HepG2 (cell line): Measurements from ENCODE around the gene FLACC1.

Experiments
- BCL3 ChIP-seq: sonication (generic); formaldehyde crosslinking; IDR thresholded peaks from 2 replicates; pipeline ENCODE4 v1.5.1; 2020; ENCODE audit warnings: mild to moderate bottlenecking, missing genetic modification reagents, moderate library complexity
- EP300 ChIP-seq, 3 experiments: sonication (generic) in 1 of 3; formaldehyde crosslinking in 1 of 3; IDR thresholded peaks; 2 replicates each; pipeline versions ENCODE4 v1.5.1 to v1.6.1; 2011 to 2020; ENCODE audit warnings: low read depth in 2 of 3, low read length in 2 of 3, borderline replicate concordance in 1 of 3, improper control_type of control experiment in 1 of 3, mild to moderate bottlenecking in 1 of 3, missing genetic modification reagents in 1 of 3, moderate library complexity in 1 of 3
- HDAC2 ChIP-seq: sonication (generic); formaldehyde crosslinking; IDR thresholded peaks from 2 replicates; pipeline ENCODE4 v1.4.0; 2020; ENCODE audit warnings: missing genetic modification reagents
- JUND ChIP-seq: sonication (generic); formaldehyde crosslinking; IDR thresholded peaks from 2 replicates; pipeline ENCODE4 v1.8.0; 2022; ENCODE audit warnings: mild to moderate bottlenecking, missing genetic modification reagents
- KDM3A ChIP-seq: IDR thresholded peaks from 2 replicates; pipeline ENCODE4 v1.6.1; 2018; ENCODE audit warnings: low read depth, missing compliant biosample characterization
- REST ChIP-seq, 2 experiments: IDR thresholded peaks; 2 replicates each; pipeline ENCODE4 v1.6.1; 2011 to 2012; ENCODE audit warnings: low read length in 2 of 2, borderline replicate concordance in 1 of 2, low read depth in 1 of 2, mild to moderate bottlenecking in 1 of 2, moderate library complexity in 1 of 2
- U2AF2 ChIP-seq: fragments of 200-400 bp; formaldehyde crosslinking; IDR thresholded peaks from 2 replicates; pipeline ENCODE4 v1.6.1; 2017; ENCODE audit warnings: low read depth, mild to moderate bottlenecking, low read length
- ZBTB34 ChIP-seq: sonication (generic); formaldehyde crosslinking; IDR thresholded peaks from 2 replicates; pipeline ENCODE4 v1.8.0; 2022; ENCODE audit warnings: mild to moderate bottlenecking, missing genetic modification reagents
- ZNF136 ChIP-seq: sonication (generic); formaldehyde crosslinking; IDR thresholded peaks from 2 replicates; pipeline ENCODE4 v1.8.1; 2022; ENCODE audit warnings: low read depth, mild to moderate bottlenecking, moderate library complexity, missing genetic modification reagents
- ZNF24 ChIP-seq: fragments of 450-650 bp; IDR thresholded peaks from 2 replicates; pipeline ENCODE4 v1.6.1; 2017; ENCODE audit warnings: antibody characterized with exemption, mild to moderate bottlenecking
- TF ChIP-seq, protein P1 (sequence below): sonication (generic); formaldehyde crosslinking; IDR thresholded peaks from 2 replicates; pipeline ENCODE4 v1.5.0; 2020; ENCODE audit warnings: mild to moderate bottlenecking, missing genetic modification reagents, moderate library complexity
- TF ChIP-seq, protein P2 (sequence below): sonication (generic); formaldehyde crosslinking; IDR thresholded peaks from 2 replicates; pipeline ENCODE4 v1.4.0; 2020; ENCODE audit warnings: low read depth, missing genetic modification reagents

DNA sequence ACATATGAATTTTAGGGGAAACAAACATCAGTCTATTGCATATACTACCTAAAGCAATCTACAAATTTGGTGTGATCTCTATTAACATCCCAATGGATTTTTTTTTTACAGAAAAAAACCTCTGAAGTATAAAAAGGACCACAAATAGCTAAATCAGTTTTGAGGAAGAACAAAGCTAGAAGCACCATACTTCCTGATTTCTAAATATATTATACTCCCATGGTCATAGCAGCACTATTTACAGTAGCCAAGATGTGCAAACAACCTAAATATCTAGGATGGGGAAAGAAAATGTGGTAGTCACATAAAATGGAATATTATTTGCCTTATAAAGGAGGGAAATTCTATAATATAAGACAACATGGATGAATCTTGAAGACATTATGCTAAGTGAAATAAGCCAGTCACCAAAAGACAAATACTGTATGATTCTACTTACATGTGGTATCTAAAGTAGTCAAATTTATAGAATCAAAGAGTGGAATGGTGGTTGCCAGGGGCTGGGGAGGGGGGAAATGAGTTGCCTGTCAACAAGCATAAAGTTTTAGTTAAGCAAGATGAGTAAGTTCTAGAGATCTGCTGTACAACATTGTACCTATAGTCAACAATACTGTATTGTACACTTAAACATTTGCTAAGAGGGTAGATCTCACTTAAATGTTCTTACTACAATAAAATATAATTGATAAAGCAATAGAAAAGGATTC is 114.4 kb downstream of the FLACC1 start:
- no peak for TF ChIP-seq ZBTB34 (CRISPR knock-in tag)
- no peak for TF ChIP-seq JUND
- no peak for TF ChIP-seq U2AF2
- no peak for TF ChIP-seq EP300 (IDR thresholded peaks at IDR 0.05; ENCODE audit: low read depth in 2 of 2, low read length in 2 of 2)
- TF ChIP-seq EP300 (CRISPR knock-in tag; IDR thresholded peaks at IDR 0.05; ENCODE audit: borderline replicate concordance), result no peak
- TF ChIP-seq ZNF136 (CRISPR knock-in tag), result no peak
- TF ChIP-seq, protein P1, sequence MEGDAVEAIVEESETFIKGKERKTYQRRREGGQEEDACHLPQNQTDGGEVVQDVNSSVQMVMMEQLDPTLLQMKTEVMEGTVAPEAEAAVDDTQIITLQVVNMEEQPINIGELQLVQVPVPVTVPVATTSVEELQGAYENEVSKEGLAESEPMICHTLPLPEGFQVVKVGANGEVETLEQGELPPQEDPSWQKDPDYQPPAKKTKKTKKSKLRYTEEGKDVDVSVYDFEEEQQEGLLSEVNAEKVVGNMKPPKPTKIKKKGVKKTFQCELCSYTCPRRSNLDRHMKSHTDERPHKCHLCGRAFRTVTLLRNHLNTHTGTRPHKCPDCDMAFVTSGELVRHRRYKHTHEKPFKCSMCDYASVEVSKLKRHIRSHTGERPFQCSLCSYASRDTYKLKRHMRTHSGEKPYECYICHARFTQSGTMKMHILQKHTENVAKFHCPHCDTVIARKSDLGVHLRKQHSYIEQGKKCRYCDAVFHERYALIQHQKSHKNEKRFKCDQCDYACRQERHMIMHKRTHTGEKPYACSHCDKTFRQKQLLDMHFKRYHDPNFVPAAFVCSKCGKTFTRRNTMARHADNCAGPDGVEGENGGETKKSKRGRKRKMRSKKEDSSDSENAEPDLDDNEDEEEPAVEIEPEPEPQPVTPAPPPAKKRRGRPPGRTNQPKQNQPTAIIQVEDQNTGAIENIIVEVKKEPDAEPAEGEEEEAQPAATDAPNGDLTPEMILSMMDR (CRISPR knock-in tag), result no peak
- no peak for TF ChIP-seq ZNF24
- TF ChIP-seq BCL3 (CRISPR knock-in tag), result no peak
- TF ChIP-seq, protein P2, sequence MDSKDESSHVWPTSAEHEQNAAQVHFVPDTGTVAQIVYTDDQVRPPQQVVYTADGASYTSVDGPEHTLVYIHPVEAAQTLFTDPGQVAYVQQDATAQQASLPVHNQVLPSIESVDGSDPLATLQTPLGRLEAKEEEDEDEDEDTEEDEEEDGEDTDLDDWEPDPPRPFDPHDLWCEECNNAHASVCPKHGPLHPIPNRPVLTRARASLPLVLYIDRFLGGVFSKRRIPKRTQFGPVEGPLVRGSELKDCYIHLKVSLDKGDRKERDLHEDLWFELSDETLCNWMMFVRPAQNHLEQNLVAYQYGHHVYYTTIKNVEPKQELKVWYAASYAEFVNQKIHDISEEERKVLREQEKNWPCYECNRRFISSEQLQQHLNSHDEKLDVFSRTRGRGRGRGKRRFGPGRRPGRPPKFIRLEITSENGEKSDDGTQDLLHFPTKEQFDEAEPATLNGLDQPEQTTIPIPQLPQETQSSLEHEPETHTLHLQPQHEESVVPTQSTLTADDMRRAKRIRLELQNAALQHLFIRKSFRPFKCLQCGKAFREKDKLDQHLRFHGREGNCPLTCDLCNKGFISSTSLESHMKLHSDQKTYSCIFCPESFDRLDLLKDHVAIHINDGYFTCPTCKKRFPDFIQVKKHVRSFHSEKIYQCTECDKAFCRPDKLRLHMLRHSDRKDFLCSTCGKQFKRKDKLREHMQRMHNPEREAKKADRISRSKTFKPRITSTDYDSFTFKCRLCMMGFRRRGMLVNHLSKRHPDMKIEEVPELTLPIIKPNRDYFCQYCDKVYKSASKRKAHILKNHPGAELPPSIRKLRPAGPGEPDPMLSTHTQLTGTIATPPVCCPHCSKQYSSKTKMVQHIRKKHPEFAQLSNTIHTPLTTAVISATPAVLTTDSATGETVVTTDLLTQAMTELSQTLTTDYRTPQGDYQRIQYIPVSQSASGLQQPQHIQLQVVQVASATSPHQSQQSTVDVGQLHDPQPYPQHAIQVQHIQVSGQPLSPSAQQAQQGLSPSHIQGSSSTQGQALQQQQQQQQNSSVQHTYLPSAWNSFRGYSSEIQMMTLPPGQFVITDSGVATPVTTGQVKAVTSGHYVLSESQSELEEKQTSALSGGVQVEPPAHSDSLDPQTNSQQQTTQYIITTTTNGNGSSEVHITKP, result no peak
- TF ChIP-seq KDM3A, result no peak
- no peak for TF ChIP-seq HDAC2 (CRISPR knock-in tag)
- TF ChIP-seq REST (IDR thresholded peaks at IDR 0.05; ENCODE audit: borderline replicate concordance in 1 of 2, low read depth in 1 of 2, low read length in 2 of 2), result no peak
